Measurements from ENCODE around the gene JOSD2. TPM values are rescaled to one million over a fixed set of nuclear protein-coding genes. Genes with fewer than 3 reads are reported as not detected.
"Not testable (repeated sequence)": the region's sequence is repeated elsewhere in the genome, so short reads cannot be mapped to it uniquely, and the experiment has no call there.

Gene JOSD2
- total RNA-seq, 2 experiments from 2014 or later, result 40.2 to 41.7 TPM

- no peaks in the 10 kb centered on the region for H3K9me3 Mint-ChIP-seq (ENCODE audit: low read depth)
- no peak overlapping the region for H3K27ac Mint-ChIP-seq
- H3K4me3 Mint-ChIP-seq, result no peak overlapping the region
- no peak for ATAC-seq
- DNase-seq, result no peak
- H3K4me1 Mint-ChIP-seq, result no peaks in the 10 kb centered on the region
- no peaks in the 10 kb centered on the region for H3K36me3 Mint-ChIP-seq
- CTCF ChIA-PET, result interaction anchor here (0.6 to 3.8 kb wide), 3 partner anchors 22 to 387 kb away, joined by 3 to 48 read pairs (median 3); no protein-coding TSS in a partner anchor
- H3K27me3 Mint-ChIP-seq, result peaks cover 5% of the 10 kb centered on the region
Observed at GRCh38 chr19:50535672-50536187, 24.7 kb upstream of the JOSD2 start.

GRCh38 chr19:50534478-50534877, 23.5 kb upstream of the JOSD2 start:
- H3K27me3 Mint-ChIP-seq, result peaks cover 5% of the 10 kb centered on the region
- H3K9me3 Mint-ChIP-seq (ENCODE audit: low read depth), result no peaks in the 10 kb centered on the region
- no peak overlapping the region for H3K4me3 Mint-ChIP-seq
- no peaks in the 10 kb centered on the region for H3K4me1 Mint-ChIP-seq
- ATAC-seq (no peak), DNase-seq (no peak)
- H3K36me3 Mint-ChIP-seq, result no peaks in the 10 kb centered on the region
- CTCF ChIA-PET, result interaction anchor here (1.5 to 2.3 kb wide), 2 partner anchors 23 to 388 kb away, joined by 3 to 10 read pairs; no protein-coding TSS in a partner anchor
- H3K27ac Mint-ChIP-seq, result no peak overlapping the region

DNA sequence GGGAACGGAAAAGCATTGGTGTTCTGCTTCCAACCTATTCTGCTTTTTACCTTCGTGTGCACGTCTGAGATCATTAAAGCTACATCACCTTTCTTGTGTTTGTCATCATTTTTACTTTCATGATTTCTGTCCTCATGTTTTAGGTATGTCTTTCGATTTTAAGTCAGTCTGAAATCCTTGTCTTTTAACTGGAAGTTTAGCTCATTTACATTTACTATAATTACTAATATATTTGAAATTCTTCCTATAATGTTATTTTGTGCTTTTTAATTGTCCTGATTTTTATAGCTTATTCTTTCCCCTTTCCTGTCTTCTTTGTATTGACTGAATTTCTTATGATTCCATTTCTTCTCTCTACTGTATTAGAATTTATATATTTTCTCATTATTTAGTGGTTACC, 22.0 kb upstream of the JOSD2 start:
- Mint-ChIP-seq H3K36me3 (no peaks in the 10 kb centered on the region), H3K27ac (no peak overlapping the region), H3K27me3 (peaks cover 5% of the 10 kb centered on the region), H3K4me3 (no peak overlapping the region), H3K4me1 (no peaks in the 10 kb centered on the region), H3K9me3 (ENCODE audit: low read depth) (no peaks in the 10 kb centered on the region)
- ATAC-seq (no peak), DNase-seq (no peak)
- CTCF ChIA-PET, result interaction anchor here (2.3 kb wide), 1 partner anchor 24 kb away, joined by 10 read pairs; no protein-coding TSS in a partner anchor

GRCh38 chr19:50531171-50531612, 20.2 kb upstream of the JOSD2 start:
- H3K4me1 Mint-ChIP-seq, result no peaks in the 10 kb centered on the region
- no peak overlapping the region for H3K27ac Mint-ChIP-seq
- ATAC-seq (no peak), DNase-seq (no peak)
- no peaks in the 10 kb centered on the region for H3K9me3 Mint-ChIP-seq (ENCODE audit: low read depth)
- no peaks in the 10 kb centered on the region for H3K36me3 Mint-ChIP-seq
- no peak overlapping the region for H3K4me3 Mint-ChIP-seq
- H3K27me3 Mint-ChIP-seq, result peaks cover 5% of the 10 kb centered on the region
- CTCF ChIA-PET, result no interaction called here

- not testable (repeated sequence) for H3K36me3 Mint-ChIP-seq; ATAC-seq; H3K27ac Mint-ChIP-seq; H3K4me3 Mint-ChIP-seq; H3K4me1 Mint-ChIP-seq; DNase-seq; H3K9me3 Mint-ChIP-seq (ENCODE audit: low read depth); H3K27me3 Mint-ChIP-seq
- CTCF ChIA-PET, result interaction anchor here (0.7 to 1.4 kb wide), 2 partner anchors 10 to 28 kb away, joined by 3 to 5 read pairs; no protein-coding TSS in a partner anchor
Observed at GRCh38 chr19:50528052-50528451, 17.1 kb upstream of the JOSD2 start.

GRCh38 chr19:50522881-50523280, 11.9 kb upstream of the JOSD2 start:
- H3K4me3 Mint-ChIP-seq, result no peak overlapping the region
- no peak for ATAC-seq
- no peaks in the 10 kb centered on the region for H3K9me3 Mint-ChIP-seq (ENCODE audit: low read depth)
- no peaks in the 10 kb centered on the region for H3K36me3 Mint-ChIP-seq
- CTCF ChIA-PET, result no interaction called here
- H3K27ac Mint-ChIP-seq, result no peak overlapping the region
- no peaks in the 10 kb centered on the region for H3K4me1 Mint-ChIP-seq
- no peak for DNase-seq
- no peaks in the 10 kb centered on the region for H3K27me3 Mint-ChIP-seq

- CTCF ChIA-PET, result no interaction called here
- Mint-ChIP-seq H3K4me1 (no peaks in the 10 kb centered on the region), H3K4me3 (no peak overlapping the region), H3K27me3 (peaks cover 5% of the 10 kb centered on the region), H3K36me3 (no peaks in the 10 kb centered on the region), H3K27ac (no peak overlapping the region), H3K9me3 (ENCODE audit: low read depth) (no peaks in the 10 kb centered on the region)
- ATAC-seq, result no peak
- no peak for DNase-seq
Observed at GRCh38 chr19:50520822-50521465, 10.0 kb upstream of the JOSD2 start.

- CTCF ChIA-PET, result interaction anchor here (1.0 kb wide), 1 partner anchor 37 kb away, joined by 3 read pairs; no protein-coding TSS in a partner anchor
- no peaks in the 10 kb centered on the region for H3K4me1 Mint-ChIP-seq
- H3K27me3 Mint-ChIP-seq, result peaks cover 11% of the 10 kb centered on the region
- H3K36me3 Mint-ChIP-seq, result no peaks in the 10 kb centered on the region
- no peak overlapping the region for H3K27ac Mint-ChIP-seq
- ATAC-seq (no peak), DNase-seq (no peak)
- H3K4me3 Mint-ChIP-seq, result no peak overlapping the region
- H3K9me3 Mint-ChIP-seq (ENCODE audit: low read depth), result no peaks in the 10 kb centered on the region
Observed at GRCh38 chr19:50519006-50519575, 8.1 kb upstream of the JOSD2 start.

DNA sequence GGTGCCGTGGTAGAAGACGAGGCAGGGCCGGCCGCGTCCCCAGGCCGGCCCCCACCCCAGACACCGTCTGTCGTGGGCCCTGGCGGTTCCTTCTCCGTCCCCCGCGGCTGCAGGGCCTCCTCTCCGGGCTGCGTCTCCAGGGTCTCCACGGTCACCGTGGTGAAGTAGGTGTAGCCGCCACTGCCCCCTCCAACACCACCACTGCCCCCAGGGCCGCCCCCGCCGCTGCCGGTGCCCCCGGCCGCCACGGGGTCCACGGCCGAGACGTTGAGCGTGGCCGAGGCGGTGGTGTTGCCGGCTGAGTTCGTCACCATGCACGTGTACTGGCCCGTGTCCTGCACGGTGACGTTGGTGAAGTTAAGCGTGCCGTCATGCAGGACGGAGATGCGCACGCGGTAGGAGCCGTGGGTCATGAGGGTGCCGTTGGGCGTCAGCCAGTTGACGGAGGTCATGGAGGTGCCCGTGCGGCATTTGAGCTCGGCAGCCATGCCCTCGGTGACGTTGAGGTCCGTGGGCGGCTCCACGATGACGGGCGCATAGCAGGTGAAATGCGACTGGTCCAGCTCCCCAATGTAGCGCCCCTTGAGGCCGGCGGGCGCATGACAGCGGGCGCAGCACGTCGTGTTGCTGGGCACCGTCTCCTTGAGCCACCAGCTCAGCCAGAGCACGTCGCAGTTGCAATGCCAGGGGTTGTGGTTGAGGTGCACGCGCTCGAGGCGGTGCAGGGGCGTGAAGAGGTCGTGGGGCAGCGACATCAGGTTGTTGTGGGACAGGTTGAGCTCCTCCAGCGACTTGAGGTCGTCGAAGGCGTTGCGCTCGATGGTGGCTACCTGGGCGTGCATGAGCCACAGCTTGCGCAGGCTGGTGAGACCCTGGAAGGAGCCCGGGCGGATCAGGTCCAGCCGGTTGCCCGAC, 7.4 kb upstream of the JOSD2 start:
- Mint-ChIP-seq H3K9me3 (ENCODE audit: low read depth) (no peaks in the 10 kb centered on the region), H3K27me3 (peaks cover 11% of the 10 kb centered on the region), H3K27ac (no peak overlapping the region), H3K4me1 (no peaks in the 10 kb centered on the region), H3K4me3 (no peak overlapping the region), H3K36me3 (no peaks in the 10 kb centered on the region)
- no peak for DNase-seq
- CTCF ChIA-PET, result interaction anchor here (1.0 kb wide), 1 partner anchor 38 kb away, joined by 3 read pairs; no protein-coding TSS in a partner anchor
- ATAC-seq, result no peak

DNA sequence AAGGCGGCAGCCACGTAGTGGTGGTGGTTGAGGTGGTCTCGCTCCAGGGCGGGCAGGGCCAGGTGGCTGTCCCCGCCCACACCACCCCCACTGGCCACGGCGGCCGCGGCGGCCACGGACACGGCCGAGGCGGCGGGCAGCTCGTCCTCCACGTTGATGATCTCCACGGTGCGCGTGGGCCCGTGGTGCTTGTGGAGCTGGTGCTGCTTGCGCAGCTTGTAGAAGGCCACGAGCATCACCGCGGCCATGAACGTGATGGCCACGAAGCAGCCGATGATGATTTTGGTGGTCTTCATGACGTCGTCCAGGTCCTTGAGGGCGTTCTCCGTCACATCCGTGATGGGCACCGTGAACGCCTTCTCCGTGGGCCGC, 6.7 kb upstream of the JOSD2 start:
- ATAC-seq (no peak), DNase-seq (no peak)
- CTCF ChIA-PET, result interaction anchor here (1.4 kb wide), 1 partner anchor 266 kb away, joined by 3 read pairs; no protein-coding TSS in a partner anchor
- peaks cover 11% of the 10 kb centered on the region for H3K27me3 Mint-ChIP-seq
- no peak overlapping the region for H3K27ac Mint-ChIP-seq
- H3K36me3 Mint-ChIP-seq, result no peaks in the 10 kb centered on the region
- no peaks in the 10 kb centered on the region for H3K9me3 Mint-ChIP-seq (ENCODE audit: low read depth)
- no peak overlapping the region for H3K4me3 Mint-ChIP-seq
- no peaks in the 10 kb centered on the region for H3K4me1 Mint-ChIP-seq

- H3K27ac Mint-ChIP-seq, result no peak overlapping the region
- DNase-seq, result no peak
- no peak overlapping the region for H3K4me3 Mint-ChIP-seq
- CTCF ChIA-PET, result interaction anchor here (1.4 kb wide), 1 partner anchor 267 kb away, joined by 3 read pairs; no protein-coding TSS in a partner anchor
- ATAC-seq, result no peak
- H3K36me3 Mint-ChIP-seq, result no peaks in the 10 kb centered on the region
- no peaks in the 10 kb centered on the region for H3K9me3 Mint-ChIP-seq (ENCODE audit: low read depth)
- no peaks in the 10 kb centered on the region for H3K4me1 Mint-ChIP-seq
- H3K27me3 Mint-ChIP-seq, result peaks cover 11% of the 10 kb centered on the region
Observed at GRCh38 chr19:50516964-50517703, 6.1 kb upstream of the JOSD2 start.

DNA sequence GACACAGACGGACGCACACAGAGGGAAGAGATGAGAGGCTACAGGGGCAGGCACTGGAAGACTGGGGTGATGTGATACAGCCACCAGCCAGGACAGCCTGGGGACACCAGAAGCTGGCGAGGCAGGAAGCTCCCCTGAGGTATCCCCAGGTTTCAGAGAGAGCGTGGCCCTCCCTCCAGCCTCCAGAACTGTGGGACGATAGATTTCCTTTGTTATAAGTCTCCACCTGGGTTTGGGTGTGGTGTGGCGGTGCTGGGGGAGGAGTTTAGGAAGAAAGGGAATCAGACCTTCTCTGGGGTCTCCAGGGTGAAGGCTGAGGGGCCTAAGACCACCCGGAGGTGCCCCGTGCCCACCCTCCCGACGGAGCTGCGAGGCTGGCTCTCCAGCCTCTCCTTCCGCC, 5.5 kb upstream of the JOSD2 start:
- Mint-ChIP-seq H3K9me3 (ENCODE audit: low read depth) (no peaks in the 10 kb centered on the region), H3K27me3 (peaks cover 11% of the 10 kb centered on the region), H3K4me1 (peaks cover 4% of the 10 kb centered on the region), H3K36me3 (no peaks in the 10 kb centered on the region), H3K4me3 (no peak overlapping the region), H3K27ac (no peak overlapping the region)
- ATAC-seq (no peak), DNase-seq (no peak)
- CTCF ChIA-PET, result interaction anchor here (1.4 kb wide), 1 partner anchor 267 kb away, joined by 3 read pairs; no protein-coding TSS in a partner anchor

DNA sequence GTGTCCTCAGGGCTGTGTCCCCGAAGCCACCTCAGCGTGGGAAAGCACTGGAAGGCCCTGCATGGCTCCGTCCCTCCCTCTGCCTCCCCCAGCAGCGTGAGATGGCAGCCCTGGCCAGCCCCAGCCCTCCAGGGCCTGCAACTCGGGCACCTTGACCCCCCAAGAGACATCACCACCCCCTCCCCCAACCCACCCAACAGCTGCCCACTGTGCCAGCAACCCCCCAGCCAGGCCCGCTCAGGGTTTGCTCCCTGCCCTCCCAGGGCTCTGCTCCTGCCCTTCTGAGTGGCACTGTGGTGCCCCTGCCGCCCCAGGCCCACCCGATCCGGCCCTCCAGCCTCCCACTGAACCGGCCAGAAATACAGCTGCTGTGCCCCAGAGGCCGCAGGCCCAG, 4.2 kb upstream of the JOSD2 start:
- H3K27me3 Mint-ChIP-seq, result peaks cover 11% of the 10 kb centered on the region
- H3K36me3 Mint-ChIP-seq, result no peaks in the 10 kb centered on the region
- peaks cover 10% of the 10 kb centered on the region for H3K4me1 Mint-ChIP-seq
- H3K27ac Mint-ChIP-seq, result no peak overlapping the region
- DNase-seq (no peak), ATAC-seq (no peak)
- CTCF ChIA-PET, result no interaction called here
- H3K4me3 Mint-ChIP-seq, result no peak overlapping the region
- H3K9me3 Mint-ChIP-seq (ENCODE audit: low read depth), result no peaks in the 10 kb centered on the region
